Stimulated activated CD4-positive, alpha-beta T cell treated with anti-CD3 and anti-CD28 coated beads, Interleukin-12 subunit alpha, Interleukin-12 subunit beta, amount 100 ng/mL, for 4 hours (primary cell): Measurements from ENCODE around the gene GRAMD1B.
"Not testable (repeated sequence)": the region's sequence is repeated elsewhere in the genome, so short reads cannot be mapped to it uniquely, and the experiment has no call there.

Experiments used
- DNase-seq: peaks from one replicate; pipeline ENCODE4 v3.0.0-alpha.2; 2020

The GRAMD1B gene

GRCh38 chr11:123654566-123655081 lies 224.6 kb downstream of the GRAMD1B start, which contains the start of gene SCN3B:
SCN3B (minus strand) TSS chr11:123654624; CDS start chr11:123653801, 823 bp downstream.
- DNase-seq, result peak; percentile 5

GRCh38 chr11:123659311-123659710 lies 229.2 kb downstream of the GRAMD1B start:
- DNase-seq, result no peak

DNA sequence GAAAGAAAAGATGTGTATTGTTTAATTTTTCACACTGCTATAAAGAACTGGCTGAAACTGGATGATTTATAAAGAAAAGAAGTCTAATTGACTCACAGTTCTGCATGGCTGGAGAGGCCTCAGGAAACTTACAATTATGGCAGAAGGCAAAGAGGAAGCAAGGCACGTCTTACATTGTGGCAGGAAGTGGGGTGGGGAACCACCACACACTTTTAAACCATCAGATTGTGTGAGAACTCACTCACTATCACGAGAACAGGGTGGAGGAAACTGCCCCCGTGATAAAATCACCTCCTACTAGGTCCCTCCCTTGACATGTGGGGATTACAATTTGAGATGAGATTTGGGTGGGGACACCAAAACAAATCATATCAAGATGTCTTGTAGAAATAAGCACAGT lies 229.9 kb downstream of the GRAMD1B start:
- not testable (repeated sequence) for DNase-seq

GRCh38 chr11:123665306-123665705 lies 235.2 kb downstream of the GRAMD1B start:
- DNase-seq, result no peak

DNA sequence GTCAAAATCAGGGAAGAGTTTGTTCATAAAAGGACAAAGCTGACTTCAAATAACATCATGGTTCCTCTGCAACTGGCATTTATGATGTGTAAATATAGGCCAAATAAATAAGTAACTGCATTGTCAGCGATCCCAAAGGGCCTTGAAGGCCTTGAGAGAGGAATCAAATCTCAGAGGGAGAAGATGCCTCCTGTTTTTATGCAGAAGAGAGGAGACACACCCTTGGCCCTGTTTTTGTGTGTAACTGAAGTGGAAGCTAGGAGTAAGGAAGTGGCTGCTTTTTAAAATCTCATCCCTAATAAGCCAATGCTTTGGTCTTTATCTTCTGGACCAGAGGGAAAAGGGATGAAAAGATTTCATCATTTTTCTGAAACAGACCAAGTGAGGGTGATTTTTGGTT lies 240.0 kb downstream of the GRAMD1B start:
- DNase-seq, result no peak

- no peak for DNase-seq
Measured at GRCh38 chr11:123671534-123671933, 241.5 kb downstream of the GRAMD1B start.

GRCh38 chr11:123672568-123672967 lies 242.5 kb downstream of the GRAMD1B start:
- no peak for DNase-seq

GRCh38 chr11:123674297-123674696 lies 244.2 kb downstream of the GRAMD1B start:
- DNase-seq, result no peak
